SK-N-SH (cell line): ENCODE results near the gene MLLT1. TPM values are rescaled to one million over a fixed set of nuclear protein-coding genes. Genes with fewer than 3 reads are reported as not detected.

Experiments
- CTCF ChIA-PET: fragments of 300-600, 350-600 bp; formaldehyde crosslinking; extraction: SDS; loops from one replicate; lab custom pipeline; 2021; lab: Yijun Ruan, JAX
- POLR2A ChIA-PET: fragments of 350-600 bp; sonication (Branson Sonifier 250); formaldehyde crosslinking; extraction: SDS; loops from one replicate; lab custom pipeline; 2020; ENCODE audit warnings: antibody characterized with exemption, inconsistent platforms; lab: Yijun Ruan, JAX
- DNase-seq: peaks from one replicate; pipeline ENCODE4 v3.0.0; 2012
- H2AFZ ChIP-seq: fragments of 200-600 bp; sonication (generic); 2 replicates; pipeline ENCODE4 v1.8.1; 2016; ENCODE audit warnings: antibody characterized with exemption, mild to moderate bottlenecking, low read depth
- H3F3A ChIP-seq: fragments of 200-600 bp; sonication (generic); replicated peaks from 2 replicates; pipeline ENCODE3; 2016; ENCODE audit warnings: antibody characterized with exemption, mild to moderate bottlenecking; ENCODE audit not compliant: insufficient read depth
- H3K27ac ChIP-seq, 2 experiments: fragments of 200-500 bp in 1 of 2; fragments of 200-600 bp in 1 of 2; sonication (Bioruptor generic) in 1 of 2; sonication (generic), shearing (Covaris generic) in 1 of 2; 2 replicates each; pipeline versions ENCODE4 v1.5.1 to v1.6.1; 2014 to 2016; ENCODE audit warnings: low read depth in 2 of 2, inconsistent platforms in 1 of 2, low read length in 1 of 2, mild to moderate bottlenecking in 1 of 2, mixed read lengths in 1 of 2
- H3K27me3 ChIP-seq: fragments of 200-600 bp; sonication (generic), shearing (Covaris generic); 2 replicates; pipeline ENCODE4 v1.6.1; 2016; ENCODE audit warnings: mixed run types; ENCODE audit not compliant: insufficient read depth
- H3K36me3 ChIP-seq, 2 experiments: fragments of 200-500 bp in 1 of 2; fragments of 200-600 bp in 1 of 2; sonication (Bioruptor generic) in 1 of 2; sonication (generic) in 1 of 2; replicated peaks in 1 of 2; 2 replicates each; pipeline versions ENCODE3 to v1.5.1; 2014 to 2016; ENCODE audit warnings: low read length in 1 of 2, mild to moderate bottlenecking in 1 of 2; ENCODE audit not compliant: insufficient read depth in 2 of 2, control insufficient read depth in 1 of 2
- H3K4me1 ChIP-seq, 2 experiments: fragments of 200-500 bp in 1 of 2; fragments of 200-600 bp in 1 of 2; sonication (Bioruptor generic) in 1 of 2; sonication (generic), shearing (Covaris generic) in 1 of 2; 2 replicates each; pipeline versions ENCODE4 v1.5.1 to v1.6.1; 2014 to 2016; ENCODE audit warnings: low read depth in 1 of 2, low read length in 1 of 2, mixed run types in 1 of 2; ENCODE audit not compliant: insufficient read depth in 2 of 2, control insufficient read depth in 1 of 2
- H3K4me2 ChIP-seq: fragments of 200-600 bp; sonication (generic), shearing (Covaris generic); 2 replicates; pipeline ENCODE4 v1.6.1; 2017; ENCODE audit warnings: mixed run types
- H3K4me3 ChIP-seq, 2 experiments: fragments of 200-500 bp in 1 of 2; fragments of 200-600 bp in 1 of 2; sonication (Bioruptor generic) in 1 of 2; sonication (generic), shearing (Covaris generic) in 1 of 2; 2 replicates each; pipeline versions ENCODE4 v1.5.1 to v1.8.1; 2014 to 2016; ENCODE audit warnings: low read depth in 2 of 2, inconsistent platforms in 1 of 2, low read length in 1 of 2, mild to moderate bottlenecking in 1 of 2, mixed read lengths in 1 of 2, moderate library complexity in 1 of 2
- H3K79me2 ChIP-seq: fragments of 200-600 bp; sonication (generic); 2 replicates; pipeline ENCODE4 v1.8.1; 2017; ENCODE audit warnings: mild to moderate bottlenecking; ENCODE audit not compliant: insufficient read depth
- H3K9ac ChIP-seq: fragments of 200-600 bp; sonication (generic); 2 replicates; pipeline ENCODE4 v1.6.1; 2017; ENCODE audit warnings: mixed run types
- H3K9me2 ChIP-seq: fragments of 200-600 bp; sonication (generic); 2 replicates; pipeline ENCODE4 v1.6.1; 2017; ENCODE audit warnings: mixed run types
- H3K9me3 ChIP-seq: fragments of 200-600 bp; sonication (generic); 2 replicates; pipeline ENCODE4 v1.6.1; 2017; ENCODE audit warnings: mixed run types, mild to moderate bottlenecking, moderate library complexity
- H4K20me1 ChIP-seq: fragments of 200-600 bp; sonication (generic); 2 replicates; pipeline ENCODE4 v1.6.1; 2017; ENCODE audit warnings: mild to moderate bottlenecking, mixed run types; ENCODE audit not compliant: insufficient read depth
- CTCF ChIP-seq: fragments of 200-600 bp; sonication (generic); IDR thresholded peaks from 2 replicates; pipeline ENCODE4 v1.6.1; 2017; ENCODE audit warnings: antibody characterized with exemption, mild to moderate bottlenecking, moderate library complexity
- EZH2phosphoT487 ChIP-seq: fragments of 200-600 bp; sonication (generic); IDR thresholded peaks from 2 replicates; pipeline ENCODE4 v1.6.1; 2017; ENCODE audit warnings: low read depth, mixed run types, mild to moderate bottlenecking, antibody characterized with exemption, moderate library complexity, borderline replicate concordance
- FOXM1 ChIP-seq: IDR thresholded peaks from 2 replicates; pipeline ENCODE4 v1.4.0; 2012; ENCODE audit warnings: low read depth, mild to moderate bottlenecking
- IRF3 ChIP-seq: fragments of 150-350 bp; IDR thresholded peaks from 2 replicates; pipeline ENCODE4 v1.6.1; 2016; ENCODE audit warnings: mild to moderate bottlenecking, low read depth, low read length
- MXI1 ChIP-seq: IDR thresholded peaks from 2 replicates; pipeline ENCODE4 v1.6.1; 2012; ENCODE audit warnings: mild to moderate bottlenecking, low read depth, low read length, improper control_type of control experiment
- NFIC ChIP-seq: IDR thresholded peaks from 2 replicates; pipeline ENCODE4 v1.4.0; 2012; ENCODE audit warnings: borderline replicate concordance
- POLR2AphosphoS5 ChIP-seq: IDR thresholded peaks from 2 replicates; pipeline ENCODE4 v1.6.1; 2012; ENCODE audit warnings: low read depth, low read length
- REST ChIP-seq: IDR thresholded peaks from 2 replicates; pipeline ENCODE4 v1.6.1; 2012; ENCODE audit warnings: mild to moderate bottlenecking, low read depth, low read length, moderate library complexity
- SMC3 ChIP-seq: IDR thresholded peaks from 2 replicates; pipeline ENCODE4 v1.6.1; 2012; ENCODE audit warnings: low read depth, low read length, improper control_type of control experiment
- TEAD4 ChIP-seq: IDR thresholded peaks from 2 replicates; pipeline ENCODE4 v1.4.0; 2012; ENCODE audit warnings: mild to moderate bottlenecking, borderline replicate concordance; ENCODE audit not compliant: insufficient read depth
- YY1 ChIP-seq: IDR thresholded peaks from 2 replicates; pipeline ENCODE4 v1.4.0; 2012; ENCODE audit warnings: low read depth, mild to moderate bottlenecking
- WGBS: methylation state at CpG from one replicate; pipeline ENCODE4 v1.1.6; 2017; ENCODE audit warnings: low lambda C conversion rate; 5-methylcytosine and 5-hydroxymethylcytosine counted together
- polyA plus RNA-seq, 3 experiments: library from polyadenylated mRNA; depleted of rRNA; stranded (reverse); fragments of >200 nt; gene quantifications; 2 replicates each; pipeline ENCODE4 v1.2.3, GENCODE V29; 2012
- small RNA-seq, 7 experiments: library from RNA; depleted of rRNA; stranded (forward); fragments of <200 nt; gene quantifications; one replicate each; pipeline ENCODE3, GENCODE V24; 2012

The MLLT1 gene
- polyA plus RNA-seq, 1 of the 3 experiments (the other 2 are of a cell fraction), result 19.0 TPM

- Histone ChIP-seq H4K20me1 (no peaks in the 10 kb centered on the region), H3K36me3 (no peaks in the 10 kb centered on the region), H3K4me1 (no peaks in the 10 kb centered on the region), H3K9me3 (no peaks in the 10 kb centered on the region), H3K9ac (no peak overlapping the region), H3K27ac (no peak overlapping the region), H3F3A (no peaks in the 10 kb centered on the region), H3K4me3 (no peak overlapping the region), H3K79me2 (no peaks in the 10 kb centered on the region), H3K27me3 (no peaks in the 10 kb centered on the region)
- peak; percentile 13 for DNase-seq
- POLR2A ChIA-PET, result no interaction called here
- 29% methylated on average over 8 of the region's 8 CpGs for WGBS
- CTCF ChIA-PET, result no interaction called here
- TF ChIP-seq MXI1 (no peak), IRF3 (no peak), POLR2AphosphoS5 (no peak), REST (no peak), FOXM1 (no peak), SMC3 (no peak), EZH2phosphoT487 (no peak), CTCF (no peak), YY1 (no peak), TEAD4 (no peak), NFIC (no peak)
- TF ChIP-seq, all 33 proteins: peak for 0
- H3K9me2 ChIP-seq, result no peaks in the 10 kb centered on the region
- H2AFZ ChIP-seq, result no peak overlapping the region
- no peak overlapping the region for H3K4me2 ChIP-seq
These were observed 118.4 kb downstream of the MLLT1 start for GRCh38 chr19:6161271-6161850.

Small RNA genes within 50 kb of the gene (small RNA-seq; reads per million reads assigned to genes)
- 0 reads per million in 7 experiments for gene AC011471.1

Other genes starting within 250 kb of the MLLT1 start
- gene RFX2, start 169.5 kb downstream of the MLLT1 start, polyA plus RNA-seq (2012; rRNA removed), result 10.0 and 12.6 TPM in 2 replicates
- gene ACSBG2, start 144.3 kb downstream of the MLLT1 start, polyA plus RNA-seq (2012; rRNA removed), result not detected in 2 replicates
- not detected in 2 replicates for gene ACER1, start 53.6 kb upstream of the MLLT1 start, polyA plus RNA-seq (2012; rRNA removed)
- gene CLPP, start 81.6 kb upstream of the MLLT1 start, polyA plus RNA-seq (2012; rRNA removed), result 89.7 and 136 TPM in 2 replicates
- 37.2 and 46.0 TPM in 2 replicates for gene ALKBH7, start 92.8 kb upstream of the MLLT1 start, polyA plus RNA-seq (2012; rRNA removed)
- 0.41 and 0.59 TPM in 2 replicates for gene PSPN, start 96.0 kb upstream of the MLLT1 start, polyA plus RNA-seq (2012; rRNA removed)
- 80.1 and 104 TPM in 2 replicates for gene GTF2F1, start 113.2 kb upstream of the MLLT1 start, polyA plus RNA-seq (2012; rRNA removed)
- 57.1 and 96.8 TPM in 2 replicates for gene KHSRP, start 144.8 kb upstream of the MLLT1 start, polyA plus RNA-seq (2012; rRNA removed)
- gene SLC25A41, start 153.8 kb upstream of the MLLT1 start, polyA plus RNA-seq (2012; rRNA removed), result 0.06 and 0.12 TPM in 2 replicates
- gene SLC25A23, start 179.8 kb upstream of the MLLT1 start, polyA plus RNA-seq (2012; rRNA removed), result 9.4 and 10.9 TPM in 2 replicates
- not detected in 2 replicates for gene CRB3, start 184.3 kb upstream of the MLLT1 start, polyA plus RNA-seq (2012; rRNA removed)
- gene DENND1C, start 201.8 kb upstream of the MLLT1 start, polyA plus RNA-seq (2012; rRNA removed), result 0.05 and 0.11 TPM in 2 replicates
- 2.3 and 4.5 TPM in 2 replicates for gene TUBB4A, start 222.3 kb upstream of the MLLT1 start, polyA plus RNA-seq (2012; rRNA removed)